PC-9 (cell line): ENCODE measurements around the gene MOK.

Experiments used
- EZH2 ChIP-seq: fragments of 200-600 bp; sonication (generic); IDR thresholded peaks from 2 replicates; pipeline ENCODE4 v1.8.0; 2017; ENCODE audit warnings: antibody characterized with exemption, low read depth
- TF ChIP-seq, protein P1 (sequence below): fragments of 200-600 bp; sonication (generic); conservative IDR thresholded peaks from 2 replicates; pipeline ENCODE4 v1.6.1; 2017; ENCODE audit warnings: mixed run types, antibody characterized with exemption, mild to moderate bottlenecking, moderate library complexity

DNA sequence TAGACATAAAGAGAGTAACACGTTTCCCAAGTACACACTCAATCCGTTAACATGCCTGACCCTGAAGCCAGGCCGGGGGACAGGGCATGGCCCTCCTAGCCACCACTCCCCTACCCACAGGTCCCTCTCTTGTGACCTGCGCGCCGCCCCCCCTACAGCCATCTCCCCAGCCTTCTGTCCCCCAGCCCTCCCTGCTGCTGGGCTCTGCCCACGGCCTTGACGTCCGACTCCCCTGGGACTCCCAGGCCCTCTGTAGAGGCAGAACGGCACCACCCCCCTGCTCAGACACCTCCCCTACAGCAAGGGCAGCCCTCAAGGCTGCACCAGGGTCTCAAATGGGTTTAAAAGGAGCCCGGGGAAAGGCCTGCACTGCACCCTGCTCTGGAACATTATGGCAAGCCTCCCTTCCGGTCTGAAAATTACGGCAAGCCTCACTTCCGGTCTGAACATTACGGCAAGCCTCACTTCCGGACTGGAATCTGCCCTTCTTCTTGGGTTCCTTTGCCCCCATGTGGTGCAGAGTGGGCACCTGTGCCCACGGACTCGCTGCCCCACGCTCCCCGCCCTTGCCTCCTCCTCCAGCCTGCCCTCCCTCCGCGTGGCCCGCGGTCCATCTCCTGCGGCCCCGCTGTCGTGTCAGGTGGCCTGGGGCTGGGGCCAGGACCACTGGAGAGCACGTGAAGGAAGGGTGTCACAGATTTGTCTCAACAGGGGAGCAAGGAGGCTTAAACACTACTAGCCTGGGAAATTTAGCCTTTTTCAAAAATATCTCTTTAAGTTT is 77.6 kb downstream of the MOK start:
- TF ChIP-seq, protein P1, sequence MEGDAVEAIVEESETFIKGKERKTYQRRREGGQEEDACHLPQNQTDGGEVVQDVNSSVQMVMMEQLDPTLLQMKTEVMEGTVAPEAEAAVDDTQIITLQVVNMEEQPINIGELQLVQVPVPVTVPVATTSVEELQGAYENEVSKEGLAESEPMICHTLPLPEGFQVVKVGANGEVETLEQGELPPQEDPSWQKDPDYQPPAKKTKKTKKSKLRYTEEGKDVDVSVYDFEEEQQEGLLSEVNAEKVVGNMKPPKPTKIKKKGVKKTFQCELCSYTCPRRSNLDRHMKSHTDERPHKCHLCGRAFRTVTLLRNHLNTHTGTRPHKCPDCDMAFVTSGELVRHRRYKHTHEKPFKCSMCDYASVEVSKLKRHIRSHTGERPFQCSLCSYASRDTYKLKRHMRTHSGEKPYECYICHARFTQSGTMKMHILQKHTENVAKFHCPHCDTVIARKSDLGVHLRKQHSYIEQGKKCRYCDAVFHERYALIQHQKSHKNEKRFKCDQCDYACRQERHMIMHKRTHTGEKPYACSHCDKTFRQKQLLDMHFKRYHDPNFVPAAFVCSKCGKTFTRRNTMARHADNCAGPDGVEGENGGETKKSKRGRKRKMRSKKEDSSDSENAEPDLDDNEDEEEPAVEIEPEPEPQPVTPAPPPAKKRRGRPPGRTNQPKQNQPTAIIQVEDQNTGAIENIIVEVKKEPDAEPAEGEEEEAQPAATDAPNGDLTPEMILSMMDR = no peak
- TF ChIP-seq EZH2 = no peak
